Measurements from ENCODE around the gene PYGB. TPM values are rescaled to one million over a fixed set of nuclear protein-coding genes. Genes with fewer than 3 reads are reported as not detected.

Gene PYGB
- total RNA-seq, 2 donors from 2014 or later = 275 to 329 TPM

- ATAC-seq = no peak
- DNase-seq = peak in 1 of 2 donors; percentile 1
- intact Hi-C loops (cut with DNase I, micrococcal nuclease) = no loop called here
These were observed 34.1 kb upstream of the PYGB start for GRCh38 chr20:25213566-25214425.

- intact Hi-C loops (cut with DNase I, micrococcal nuclease) = no loop called here
- DNase-seq (no peak), ATAC-seq (no peak)
These were observed 33.5 kb upstream of the PYGB start for GRCh38 chr20:25214426-25214790.

- intact Hi-C loops (cut with DNase I, micrococcal nuclease) = no loop called here
- no peak for ATAC-seq
These were observed 33.1 kb upstream of the PYGB start for GRCh38 chr20:25214819-25215218.

GRCh38 chr20:25215521-25215920, 32.4 kb upstream of the PYGB start:
- intact Hi-C loops (cut with DNase I, micrococcal nuclease) = no loop called here
- no peak for ATAC-seq
- DNase-seq = no peak

More at GRCh38 chr20:25214819-25215218, 33.1 kb upstream of the PYGB start:
- DNase-seq = no peak

- DNase-seq = no peak
- intact Hi-C loops (cut with DNase I, micrococcal nuclease) = no loop called here
- ATAC-seq = no peak
These were observed 31.5 kb upstream of the PYGB start for GRCh38 chr20:25216199-25216945.

GRCh38 chr20:25217161-25218108, 30.4 kb upstream of the PYGB start:
- intact Hi-C loops (cut with DNase I, micrococcal nuclease) = no loop called here
- DNase-seq (no peak), ATAC-seq (no peak)

- ATAC-seq (no peak), DNase-seq (no peak)
- intact Hi-C loops (cut with DNase I, micrococcal nuclease) = no loop called here
These were observed 29.8 kb upstream of the PYGB start for GRCh38 chr20:25218109-25218486.

- intact Hi-C loops (cut with DNase I, micrococcal nuclease) = no loop called here
- ATAC-seq = no peak
- DNase-seq = no peak
These were observed 29.4 kb upstream of the PYGB start for GRCh38 chr20:25218492-25218891.

GRCh38 chr20:25219365-25219764, 28.5 kb upstream of the PYGB start:
- no peak for ATAC-seq
- intact Hi-C loops (cut with DNase I, micrococcal nuclease) = no loop called here
- no peak for DNase-seq

GRCh38 chr20:25220021-25220730, 27.7 kb upstream of the PYGB start:
- no peak for DNase-seq
- ATAC-seq = no peak
- intact Hi-C loops (cut with DNase I, micrococcal nuclease) = no loop called here

- peak; percentile 73 to 78 for DNase-seq
- intact Hi-C loops (cut with DNase I, micrococcal nuclease) = no loop called here
These were observed 26.9 kb upstream of the PYGB start for GRCh38 chr20:25220810-25221591.

GRCh38 chr20:25221592-25222460, 26.1 kb upstream of the PYGB start:
- intact Hi-C loops (cut with DNase I, micrococcal nuclease) = no loop called here
- DNase-seq (no peak), ATAC-seq (no peak)

More at GRCh38 chr20:25220810-25221591, 26.9 kb upstream of the PYGB start:
- ATAC-seq = peak; percentile 78

- intact Hi-C loops (cut with DNase I, micrococcal nuclease) = no loop called here
- no peak for ATAC-seq
- no peak for DNase-seq
These were observed 25.3 kb upstream of the PYGB start for GRCh38 chr20:25222461-25223178.

GRCh38 chr20:25223179-25223661, 24.7 kb upstream of the PYGB start:
- intact Hi-C loops (cut with DNase I, micrococcal nuclease) = no loop called here
- peak in 1 of 2 donors; percentile 83 for DNase-seq
- peak; percentile 74 for ATAC-seq

GRCh38 chr20:25223765-25224720, 23.8 kb upstream of the PYGB start:
- intact Hi-C loops (cut with DNase I, micrococcal nuclease) = no loop called here
- ATAC-seq = no peak
- no peak for DNase-seq
